Breast epithelium (tissue), 3 donors: Measurements from ENCODE around the gene RPRD2.

ENCODE experiments used
- POLR2A ChIP-seq: fragments of 450-650 bp; IDR thresholded peaks from one replicate; pipeline ENCODE4 v1.6.1; 2016; ENCODE audit warnings: antibody characterized with exemption, mild to moderate bottlenecking, moderate library complexity
- POLR2AphosphoS5 ChIP-seq, 3 donors: sonication (generic); formaldehyde crosslinking; IDR thresholded peaks; one replicate each; pipeline ENCODE4 v1.6.1; 2017; ENCODE audit warnings: antibody characterized with exemption in 3 of 3
- TF ChIP-seq, protein P1 (sequence below), 3 donors: fragments of 450-650 bp; IDR thresholded peaks; one replicate each; pipeline ENCODE4 v1.5.1; 2016 to 2017; ENCODE audit warnings: antibody characterized with exemption in 3 of 3, mild to moderate bottlenecking in 3 of 3, moderate library complexity in 3 of 3

DNA sequence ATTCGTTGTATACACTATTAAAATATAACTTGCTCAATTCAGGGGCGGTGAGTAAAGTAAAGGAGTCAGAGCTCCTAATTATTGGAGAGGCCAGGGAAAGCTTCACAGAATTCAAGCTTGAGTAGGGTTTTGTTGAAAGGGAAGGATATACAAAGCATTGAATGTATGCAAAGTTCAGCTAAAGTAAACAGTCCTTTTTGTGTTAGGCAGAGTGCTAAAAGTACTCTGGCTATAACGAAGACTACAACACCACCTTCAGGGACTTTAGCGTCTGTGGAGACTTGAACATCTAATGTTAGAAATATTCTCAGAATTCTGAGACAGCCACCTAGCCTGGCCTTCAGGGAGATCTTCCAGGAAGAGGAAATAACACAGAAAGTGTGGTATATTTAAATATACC, 152.7 kb downstream of the RPRD2 start:
- TF ChIP-seq, protein P1, sequence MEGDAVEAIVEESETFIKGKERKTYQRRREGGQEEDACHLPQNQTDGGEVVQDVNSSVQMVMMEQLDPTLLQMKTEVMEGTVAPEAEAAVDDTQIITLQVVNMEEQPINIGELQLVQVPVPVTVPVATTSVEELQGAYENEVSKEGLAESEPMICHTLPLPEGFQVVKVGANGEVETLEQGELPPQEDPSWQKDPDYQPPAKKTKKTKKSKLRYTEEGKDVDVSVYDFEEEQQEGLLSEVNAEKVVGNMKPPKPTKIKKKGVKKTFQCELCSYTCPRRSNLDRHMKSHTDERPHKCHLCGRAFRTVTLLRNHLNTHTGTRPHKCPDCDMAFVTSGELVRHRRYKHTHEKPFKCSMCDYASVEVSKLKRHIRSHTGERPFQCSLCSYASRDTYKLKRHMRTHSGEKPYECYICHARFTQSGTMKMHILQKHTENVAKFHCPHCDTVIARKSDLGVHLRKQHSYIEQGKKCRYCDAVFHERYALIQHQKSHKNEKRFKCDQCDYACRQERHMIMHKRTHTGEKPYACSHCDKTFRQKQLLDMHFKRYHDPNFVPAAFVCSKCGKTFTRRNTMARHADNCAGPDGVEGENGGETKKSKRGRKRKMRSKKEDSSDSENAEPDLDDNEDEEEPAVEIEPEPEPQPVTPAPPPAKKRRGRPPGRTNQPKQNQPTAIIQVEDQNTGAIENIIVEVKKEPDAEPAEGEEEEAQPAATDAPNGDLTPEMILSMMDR (IDR thresholded peaks at IDR 0.05) = no peak
- TF ChIP-seq POLR2AphosphoS5 (IDR thresholded peaks at IDR 0.05) (no peak), POLR2A (no peak)
